Motor neuron (in vitro differentiated cells): ENCODE measurements around the gene STAP1. TPM values are rescaled to one million over a fixed set of nuclear protein-coding genes. Genes with fewer than 3 reads are reported as not detected.
"Not testable (repeated sequence)": the region's sequence is repeated elsewhere in the genome, so short reads cannot be mapped to it uniquely, and the experiment has no call there.

Experiments
- ATAC-seq, 8 experiments: fragments of 200-7000 bp; cut with Tn5 transposase; replicated peaks in 6 of 8; 2 replicates each; pipeline ENCODE4 v1.8.0; 2021; ENCODE audit warnings: mild to moderate bottlenecking in 8 of 8, moderate library complexity in 8 of 8
- H3K27ac ChIP-seq, 2 donors: fragments of 250-450 bp; sonication (Bioruptor Pico); 2 replicates each; pipeline ENCODE4 v1.9.0; 2021; ENCODE audit warnings: antibody characterized with exemption in 2 of 2, mild to moderate bottlenecking in 2 of 2, moderate library complexity in 1 of 2
- H3K4me1 ChIP-seq, 2 donors: fragments of 250-450 bp; sonication (Bioruptor Pico); replicated peaks in 1 of 2; 2 replicates each; pipeline ENCODE4 v1.6.1; 2021; ENCODE audit warnings: antibody characterized with exemption in 2 of 2, mild to moderate bottlenecking in 2 of 2, moderate library complexity in 1 of 2
- H3K4me3 ChIP-seq, 5 donors: fragments of 250-450 bp; sonication (Bioruptor Pico); 2 replicates each; pipeline ENCODE4 v1.9.0; 2021; ENCODE audit warnings: antibody characterized with exemption in 5 of 5, mild to moderate bottlenecking in 5 of 5, moderate library complexity in 4 of 5
- WGBS, 10 experiments: fragments of 450-650 bp; shearing (Covaris generic); methylation state at CpG; one replicate each; pipeline ENCODE4 v1.0.0; 2022; 5-methylcytosine and 5-hydroxymethylcytosine counted together
- in situ Hi-C, 9 experiments: fragments of 400-800 bp; cut with MboI; loops; one replicate each; pipeline ENCODE4 v1.15.0; 2021; ENCODE audit warnings: low sequenced_read_pairs in 9 of 9, low pct_unique_long_range_greater_than_20kb in 2 of 9; ENCODE audit not compliant: unreplicated experiment in 9 of 9
- total RNA-seq, 8 experiments: library from RNA; unstranded; fragments of 300-600 nt; gene quantifications; 2 replicates each; pipeline versions ENCODE4 v1.2.3 to v1.2.4, GENCODE V29; 2022

Gene STAP1
- total RNA-seq, 8 experiments from 2014 or later: 0.05 to 0.50 (median 0.14) TPM; not detected in 5

DNA sequence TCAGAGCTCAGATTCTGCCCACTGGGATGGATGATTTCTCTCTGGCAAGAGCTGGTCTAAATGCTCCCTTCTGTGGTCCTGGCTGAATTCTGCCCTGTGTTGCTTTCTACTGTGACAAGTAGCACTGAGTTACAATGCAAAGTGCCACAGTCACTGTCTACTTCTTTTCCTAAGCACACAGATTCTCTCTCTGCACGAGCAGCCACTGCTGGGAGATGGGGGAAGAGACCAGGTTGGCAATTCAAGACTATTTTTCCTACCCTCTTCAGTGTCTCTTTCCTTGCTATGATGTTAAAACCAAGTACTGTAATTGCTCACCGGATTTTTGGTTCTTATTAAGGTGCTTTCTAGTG is 45.5 kb downstream of the STAP1 start:
- in situ Hi-C loops: no loop called here
- WGBS, 10 experiments: 29 to 100% (median 88%) methylated on average over 1 of the region's 2 CpGs; no CpG with 5 or more reads in 3 of the 10 experiments
- Histone ChIP-seq H3K4me3 (no peak overlapping the region), H3K27ac (no peak overlapping the region), H3K4me1 (no peaks in the 10 kb centered on the region)
- no peak for ATAC-seq

DNA sequence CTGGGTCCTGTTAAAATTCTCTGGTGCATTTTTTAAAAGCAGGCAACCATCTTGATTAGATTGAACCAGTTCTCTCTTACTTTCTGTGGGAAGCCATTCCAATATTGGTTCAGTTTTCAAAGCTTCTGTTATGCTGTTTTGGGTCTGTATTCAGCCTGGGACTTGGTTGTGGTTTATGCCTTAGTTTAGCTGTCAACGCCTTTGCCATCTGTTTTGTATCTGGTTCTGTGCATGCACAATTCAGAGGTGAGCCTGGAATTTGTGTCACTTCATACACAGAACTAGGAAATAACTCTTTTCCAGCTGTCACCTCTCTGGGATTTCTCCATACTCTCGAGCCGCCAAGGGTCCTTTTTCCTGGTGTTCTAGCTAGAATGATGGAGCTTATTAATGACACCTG is 46.2 kb downstream of the STAP1 start:
- H3K27ac ChIP-seq: no peak overlapping the region
- no peaks in the 10 kb centered on the region for H3K4me1 ChIP-seq
- in situ Hi-C loops: no loop called here
- 0 to 100% (median 87%) methylated on average over 1 to 3 of the region's 3 CpGs; no CpG with 5 or more reads in 3 of the 10 experiments for WGBS, 10 experiments
- no peak overlapping the region for H3K4me3 ChIP-seq
- peak in 3 of 8 experiments; percentile 39 to 93 (median 82) for ATAC-seq

DNA sequence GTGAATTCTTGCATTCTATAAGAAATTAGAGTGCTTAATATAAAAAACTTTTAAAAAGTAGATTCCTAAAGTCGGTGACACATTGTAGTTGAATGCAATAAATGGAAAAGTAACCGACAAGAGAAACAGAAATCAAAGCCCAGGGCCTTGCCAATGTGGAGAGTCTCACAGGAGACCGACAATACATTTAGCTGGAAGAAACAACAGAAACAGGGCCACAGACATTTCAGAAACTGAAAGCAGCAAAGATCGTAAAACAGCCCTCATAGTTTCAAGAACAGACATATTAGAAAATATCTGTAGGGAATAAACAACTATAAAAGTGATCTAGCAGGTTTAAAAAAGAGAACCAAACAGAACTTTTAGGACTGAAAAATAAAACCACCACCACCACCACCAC is 49.5 kb downstream of the STAP1 start:
- Histone ChIP-seq H3K4me3 (no peak overlapping the region), H3K27ac (no peak overlapping the region), H3K4me1 (no peaks in the 10 kb centered on the region)
- ATAC-seq: no peak
- 44 to 93% (median 84%) methylated on average over 3 to 4 of the region's 4 CpGs; no CpG with 5 or more reads in 1 of the 10 experiments for WGBS, 10 experiments
- in situ Hi-C loops: no loop called here

DNA sequence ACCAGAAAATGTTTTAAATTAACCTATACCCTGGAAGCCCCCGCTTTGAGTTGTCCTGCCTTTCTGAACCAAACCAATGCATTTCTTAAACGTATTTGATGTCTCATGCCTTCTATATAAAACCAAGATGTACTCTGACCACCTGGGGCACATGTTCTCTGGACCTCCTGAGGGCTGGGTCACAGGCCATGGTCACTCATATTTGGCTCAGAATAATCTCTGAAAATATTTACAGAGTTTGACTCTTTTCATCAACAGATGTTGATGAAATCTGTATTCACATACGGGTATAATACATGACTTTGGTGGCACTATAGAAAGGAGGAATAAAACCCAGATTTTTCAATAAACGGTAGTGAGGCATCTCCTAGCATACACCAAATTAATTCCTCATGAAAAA is 55.7 kb downstream of the STAP1 start:
- WGBS, 10 experiments: 70 to 98% (median 92%) methylated on average over 2 to 4 of the region's 4 CpGs; no CpG with 5 or more reads in 1 of the 10 experiments
- no peak for ATAC-seq
- no peak overlapping the region for H3K4me3 ChIP-seq
- in situ Hi-C loops: no loop called here
- H3K4me1 ChIP-seq: no peaks in the 10 kb centered on the region
- H3K27ac ChIP-seq: no peak overlapping the region

DNA sequence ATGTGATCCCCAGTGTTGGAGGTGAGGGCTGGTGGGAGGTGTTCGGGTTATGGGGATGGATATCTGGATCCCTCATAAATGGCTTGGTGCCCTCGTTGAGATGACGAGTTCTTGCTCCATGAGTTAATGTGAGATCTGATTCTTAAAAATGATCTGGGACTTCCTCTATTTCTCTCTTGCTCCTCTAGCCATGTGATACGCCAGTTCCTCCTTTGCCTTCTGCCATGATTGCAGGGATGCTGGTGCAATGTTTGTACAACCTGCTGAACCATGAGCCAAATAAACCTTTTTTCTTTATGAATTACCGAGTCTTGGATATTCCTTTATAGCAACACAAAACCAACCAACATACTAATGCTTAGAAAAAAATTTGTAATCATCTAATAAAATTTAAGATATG is 56.6 kb downstream of the STAP1 start:
- no peak for ATAC-seq
- WGBS, 10 experiments: 94 to 100% (median 97%) methylated on average over 1 to 5 of the region's 5 CpGs; no CpG with 5 or more reads in 1 of the 10 experiments
- no peak overlapping the region for H3K4me3 ChIP-seq
- H3K4me1 ChIP-seq: no peaks in the 10 kb centered on the region
- in situ Hi-C loops: no loop called here
- H3K27ac ChIP-seq: no peak overlapping the region

DNA sequence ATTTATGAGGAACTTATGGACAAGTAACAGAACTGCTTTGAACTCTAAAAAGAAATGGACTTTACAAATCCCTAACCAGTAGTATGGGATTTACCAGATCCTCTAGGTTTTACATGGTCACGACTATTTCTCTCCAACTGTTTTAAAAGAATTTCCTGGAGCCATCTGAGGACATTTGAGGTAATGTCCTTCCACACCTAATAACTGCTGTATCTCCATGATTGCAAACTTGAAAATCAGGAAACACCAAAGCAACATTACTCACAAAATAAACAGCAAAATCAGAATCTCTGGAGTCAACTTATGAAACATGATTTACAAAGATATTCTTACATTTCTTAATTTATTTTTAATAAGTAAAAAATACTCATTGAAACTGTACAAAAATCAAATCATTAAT is 58.0 kb downstream of the STAP1 start:
- in situ Hi-C loops: no loop called here
- 57 to 100% (median 100%) methylated on average over 1 of the region's 1 CpG; no CpG with 5 or more reads in 4 of the 10 experiments for whole genome bisulfite sequencing, 10 experiments
- ATAC-seq: no peak

DNA sequence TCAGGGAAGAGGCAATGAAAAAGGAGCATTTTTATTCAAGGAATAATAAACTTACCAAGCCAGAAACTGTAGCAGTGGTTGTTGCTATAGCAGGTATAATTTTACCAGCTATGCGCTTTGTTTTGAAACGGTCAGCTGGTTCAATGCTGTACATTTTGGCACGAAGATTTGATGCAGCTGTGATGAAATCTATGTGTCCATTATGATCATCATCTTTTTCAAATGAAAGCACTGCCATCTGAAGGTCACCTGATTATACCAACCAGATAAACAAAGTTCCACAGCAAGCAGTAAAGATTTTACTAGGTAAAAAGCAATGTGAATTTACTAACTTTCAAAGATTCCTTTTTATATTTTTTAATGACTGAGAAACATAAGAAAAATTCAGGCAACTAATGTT is 66.4 kb downstream of the STAP1 start:
- H3K4me3 ChIP-seq: no peak overlapping the region
- 70 to 100% (median 93%) methylated on average over 2 to 3 of the region's 3 CpGs; no CpG with 5 or more reads in 4 of the 10 experiments for WGBS, 10 experiments
- no peak for ATAC-seq
- in situ Hi-C loops: no loop called here
- no peaks in the 10 kb centered on the region for H3K4me1 ChIP-seq
- no peak overlapping the region for H3K27ac ChIP-seq

More for the DNA sequence above, 58.0 kb downstream of the STAP1 start:
- Histone ChIP-seq H3K27ac (no peak overlapping the region), H3K4me1 (no peaks in the 10 kb centered on the region), H3K4me3 (no peak overlapping the region)

DNA sequence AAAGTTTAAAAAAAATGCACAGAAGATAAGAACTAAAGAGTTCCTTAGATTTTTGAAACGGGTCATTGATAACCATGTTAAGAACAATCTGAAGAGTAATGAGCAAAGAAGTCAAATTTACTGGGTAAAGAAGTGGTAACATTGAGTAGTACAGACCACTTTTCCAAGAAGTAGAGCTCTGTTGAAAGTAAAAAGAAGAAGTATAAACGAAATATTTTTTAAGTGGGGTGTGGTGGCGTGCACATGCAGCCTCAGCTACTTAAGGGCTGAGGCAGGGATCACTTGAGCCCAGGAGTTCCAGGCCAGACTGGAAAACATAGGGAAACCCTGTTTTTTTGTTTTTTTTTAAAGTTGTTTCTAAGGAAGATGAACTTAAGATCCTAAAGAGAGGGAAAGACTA is 74.0 kb downstream of the STAP1 start:
- WGBS, 10 experiments: 76 to 100% (median 93%) methylated on average over 2 to 3 of the region's 3 CpGs
- Histone ChIP-seq H3K4me3 (no peak overlapping the region), H3K4me1 (no peaks in the 10 kb centered on the region), H3K27ac (no peak overlapping the region)
- ATAC-seq: no peak
- in situ Hi-C loops: no loop called here

DNA sequence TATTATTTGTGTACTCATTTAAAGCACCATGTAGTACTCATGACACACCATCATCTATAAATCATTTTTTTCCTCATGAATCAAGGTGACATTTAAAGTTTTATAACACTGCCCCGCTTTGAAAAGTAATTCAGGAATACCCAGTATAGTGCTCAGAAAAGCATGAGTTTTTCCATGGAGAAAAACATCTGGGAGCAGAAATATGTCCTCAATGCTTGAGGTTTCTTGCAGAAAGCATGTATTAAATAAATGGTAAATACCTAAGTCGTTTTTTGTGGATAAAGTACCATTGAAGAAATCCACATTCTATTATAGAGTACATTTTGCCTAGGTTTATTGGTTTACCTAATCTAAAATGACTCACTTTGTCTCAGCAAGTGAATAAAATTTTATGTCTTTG is 76.2 kb downstream of the STAP1 start:
- in situ Hi-C loops: no loop called here
- Histone ChIP-seq H3K27ac (no peak overlapping the region), H3K4me3 (no peak overlapping the region), H3K4me1 (no peaks in the 10 kb centered on the region)
- WGBS, 10 experiments: 64 to 95% (median 73%) methylated on average over 2 of the region's 2 CpGs; no CpG with 5 or more reads in 1 of the 10 experiments
- no peak for ATAC-seq

DNA sequence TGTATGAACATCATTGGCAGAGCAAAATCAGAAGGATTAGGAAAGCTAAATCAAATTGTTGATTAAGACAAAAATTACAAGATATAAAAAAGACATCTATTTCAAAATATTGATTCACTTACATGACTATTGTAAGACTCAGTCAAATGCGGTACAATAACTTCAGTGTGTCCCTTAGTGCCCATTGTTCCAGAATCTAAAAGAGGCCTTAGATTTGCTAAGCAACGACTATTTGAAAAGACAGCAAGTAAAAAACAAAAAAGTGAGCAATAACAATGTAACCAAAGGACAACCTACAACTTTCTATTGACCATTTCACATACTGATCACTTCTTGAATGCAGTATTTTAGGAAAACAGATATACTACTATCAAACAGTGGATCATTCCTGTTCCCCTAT is 76.8 kb downstream of the STAP1 start:
- 54 to 100% (median 82%) methylated on average over 1 to 2 of the region's 2 CpGs for WGBS, 10 experiments
- Histone ChIP-seq H3K4me3 (no peak overlapping the region), H3K4me1 (no peaks in the 10 kb centered on the region), H3K27ac (no peak overlapping the region)
- in situ Hi-C loops: no loop called here
- ATAC-seq: no peak

DNA sequence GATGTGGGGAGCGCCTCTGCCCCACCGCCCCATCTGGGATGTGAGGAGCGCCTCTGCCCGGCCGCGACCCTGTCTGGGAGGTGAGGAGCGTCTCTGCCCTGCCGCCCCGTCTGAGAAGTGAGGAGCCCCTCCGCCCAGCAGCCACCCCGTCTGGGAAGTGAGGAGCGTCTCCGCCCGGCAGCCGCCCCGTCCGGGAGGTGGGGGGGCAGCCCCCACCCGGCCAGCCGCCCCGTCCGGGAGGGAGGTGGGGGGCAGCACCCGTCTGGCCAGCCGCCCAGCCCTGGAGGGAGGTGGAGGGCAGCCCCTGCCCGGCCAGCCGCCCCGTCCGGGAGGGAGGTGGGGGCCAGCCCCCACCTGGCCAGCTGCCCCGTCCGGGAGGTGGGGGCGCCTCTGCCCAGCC is 78.5 kb downstream of the STAP1 start:
- no CpG with 5 or more reads among the region's 30 CpGs for WGBS, 10 experiments
- H3K4me3 ChIP-seq, H3K27ac ChIP-seq, H3K4me1 ChIP-seq, in situ Hi-C loops, ATAC-seq: not testable (repeated sequence)

DNA sequence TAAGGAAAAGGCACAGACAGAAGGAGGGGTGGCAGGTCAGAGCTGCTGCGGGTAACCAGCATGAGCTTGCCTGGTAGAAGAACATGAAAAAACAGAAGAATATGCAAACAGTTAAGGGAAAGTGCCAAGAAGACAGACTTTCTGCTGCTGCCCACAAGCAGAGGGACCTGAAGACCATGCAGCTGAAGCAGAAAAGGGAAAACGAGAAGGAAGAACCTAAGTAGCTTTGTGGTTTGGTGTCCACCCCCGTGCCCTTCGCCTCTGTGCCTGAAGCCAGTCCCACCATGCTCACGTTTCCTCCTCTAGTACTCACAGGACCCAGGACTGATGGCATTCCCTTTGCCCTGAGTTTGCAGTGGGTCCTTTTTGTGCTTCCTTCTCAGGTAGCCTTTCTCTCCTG is 79.6 kb downstream of the STAP1 start:
- Histone ChIP-seq H3K4me1 (no peaks in the 10 kb centered on the region), H3K27ac (no peak overlapping the region), H3K4me3 (no peak overlapping the region)
- in situ Hi-C loops: no loop called here
- ATAC-seq: no peak
- WGBS, 10 experiments: 69 to 100% (median 93%) methylated on average over 1 to 5 of the region's 5 CpGs

DNA sequence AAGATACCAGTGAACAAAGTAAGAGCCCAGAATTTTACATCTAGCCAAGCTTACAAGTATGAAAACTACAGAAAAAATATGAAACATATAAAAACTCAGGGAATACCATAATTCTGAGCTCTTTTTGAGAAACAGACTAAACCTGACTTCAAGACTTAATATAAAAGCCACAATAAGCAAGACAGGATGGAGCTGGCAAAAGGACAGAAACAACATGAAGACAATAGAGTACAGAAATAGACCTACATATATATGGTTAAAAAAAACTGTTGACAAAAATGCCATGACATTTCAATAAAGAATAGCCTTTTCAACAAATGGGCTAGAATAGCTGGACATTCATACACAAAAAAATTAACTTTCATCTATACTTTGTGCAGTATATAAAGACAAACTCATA is 93.0 kb downstream of the STAP1 start:
- Histone ChIP-seq H3K4me3 (no peak overlapping the region), H3K27ac (no peak overlapping the region), H3K4me1 (no peaks in the 10 kb centered on the region)
- no peak for ATAC-seq
- in situ Hi-C loops: no loop called here
